K562 (cell line): Measurements from ENCODE around the gene KSR2. TPM values are rescaled to one million over a fixed set of nuclear protein-coding genes. Genes with fewer than 3 reads are reported as not detected.

Source experiments
- ATAC-seq: fragments of 200-7000 bp; cut with Tn5 transposase; 3 replicates; pipeline ENCODE4 v1.9.1; 2020; ENCODE audit warnings: moderate library complexity
- BruUV-seq: library from RNA; stranded (reverse); fragments of 400-500 nt; replicated peaks from 2 replicates; lab custom pipeline; 2021; lab: Mats Ljungman, UMichigan
- CTCF ChIA-PET: fragments of 300-600 bp; formaldehyde crosslinking; extraction: SDS; loops from one replicate; lab custom pipeline; 2021; ENCODE audit warnings: low intra/inter-chr PET ratio; lab: Yijun Ruan, JAX
- POLR2A ChIA-PET: fragments of 300-600, 350-650 bp; sonication (Branson Sonifier 250); formaldehyde crosslinking; extraction: SDS; loops from one replicate; lab custom pipeline; 2021; ENCODE audit warnings: antibody characterized with exemption, inconsistent platforms; lab: Yijun Ruan, JAX
- DNase-seq, 4 experiments: peaks; one replicate each; pipeline versions ENCODE4 v3.0.0 to v3.0.0-alpha.2; 2011 to 2018; ENCODE audit warnings: low spot score in 3 of 4, mixed read lengths in 3 of 4; ENCODE audit errors: extremely low read depth in 1 of 4
- FAIRE-seq: peaks from 2 replicates; lab custom pipeline; 2011; peaks lifted over from hg19 to GRCh38; lab: Jason Lieb, UNC
- H2AFZ ChIP-seq: 2 replicates; pipeline ENCODE4 v1.6.0; 2011; ENCODE audit warnings: low read depth, low read length, control low read depth, inconsistent platforms
- H3K27ac ChIP-seq: fragments of 200-600 bp; 3 replicates; pipeline ENCODE4 v1.8.0; 2011; ENCODE audit warnings: low read depth, mild to moderate bottlenecking, control low read depth, inconsistent platforms, low read length, moderate library complexity, mixed read lengths; ENCODE audit errors: extremely low read depth
- H3K27me3 ChIP-seq, 2 experiments: fragments of 300-600 bp in 1 of 2; 2 replicates in 1 of 2; 3 replicates in 1 of 2; pipeline versions ENCODE4 v1.6.0 to v1.8.0; 2011; ENCODE audit warnings: inconsistent platforms in 2 of 2, low read length in 2 of 2, mild to moderate bottlenecking in 1 of 2, mixed read lengths in 1 of 2, moderate library complexity in 1 of 2; ENCODE audit not compliant: control insufficient read depth in 2 of 2, insufficient read depth in 2 of 2
- H3K36me3 ChIP-seq: fragments of 300-600 bp; 3 replicates; pipeline ENCODE4 v1.8.0; 2011; ENCODE audit warnings: mild to moderate bottlenecking, low read length, inconsistent platforms; ENCODE audit not compliant: control insufficient read depth, insufficient read depth
- H3K4me1 ChIP-seq, 2 experiments: fragments of 200-600 bp in 1 of 2; replicated peaks in 1 of 2; 2 replicates in 1 of 2; 3 replicates in 1 of 2; pipeline versions ENCODE4 v1.5.1 to v1.8.0; 2011; ENCODE audit warnings: inconsistent platforms in 2 of 2, low read length in 2 of 2, mild to moderate bottlenecking in 1 of 2, mixed read lengths in 1 of 2, moderate library complexity in 1 of 2; ENCODE audit not compliant: control insufficient read depth in 2 of 2, insufficient read depth in 2 of 2
- H3K4me2 ChIP-seq: 2 replicates; pipeline ENCODE4 v1.6.1; 2011; ENCODE audit warnings: low read length, control low read depth, inconsistent platforms, mixed read lengths; ENCODE audit not compliant: insufficient read depth
- H3K4me3 ChIP-seq: fragments of 200-600 bp; sonication (generic), shearing (Covaris generic); 2 replicates; pipeline ENCODE4 v1.5.1; 2016; ENCODE audit warnings: control low read depth, inconsistent platforms
- H3K79me2 ChIP-seq: fragments of 200-600 bp; 3 replicates; pipeline ENCODE4 v1.8.0; 2011; ENCODE audit warnings: low read length, inconsistent platforms; ENCODE audit not compliant: control insufficient read depth, insufficient read depth
- H3K9ac ChIP-seq, 2 experiments: 2 replicates each; pipeline versions ENCODE4 v1.6.0 to v1.6.1; 2011; ENCODE audit warnings: low read depth in 2 of 2, low read length in 2 of 2, control low read depth in 1 of 2, inconsistent platforms in 1 of 2, mild to moderate bottlenecking in 1 of 2, mixed read lengths in 1 of 2; ENCODE audit not compliant: insufficient read depth in 1 of 2
- H3K9me1 ChIP-seq: one replicate; pipeline ENCODE4 v1.6.0; 2011; ENCODE audit warnings: inconsistent platforms, mild to moderate bottlenecking, low read length, moderate library complexity; ENCODE audit not compliant: control insufficient read depth, insufficient read depth
- H3K9me3 ChIP-seq: replicated peaks from 2 replicates; pipeline ENCODE4 v1.5.1; 2011; ENCODE audit warnings: low read depth, low read length, inconsistent platforms; ENCODE audit not compliant: control insufficient read depth, insufficient read depth
- H4K20me1 ChIP-seq: replicated peaks from 2 replicates; pipeline ENCODE4 v1.6.1; 2011; ENCODE audit warnings: low read length, inconsistent platforms, mixed read lengths; ENCODE audit not compliant: control insufficient read depth, insufficient read depth
- CBFA2T2 ChIP-seq: fragments of 450-650 bp; conservative IDR thresholded peaks from 2 replicates; pipeline ENCODE4 v1.6.1; 2017; ENCODE audit warnings: mild to moderate bottlenecking
- CHD4 ChIP-seq: fragments of 200-600 bp; sonication (generic); IDR thresholded peaks from 3 replicates; pipeline ENCODE4 v1.6.1; 2012; ENCODE audit warnings: low read depth, mild to moderate bottlenecking, mixed read lengths, low read length, inconsistent platforms; ENCODE audit not compliant: insufficient read depth, insufficient replicate concordance, poor library complexity, severe bottlenecking
- CXXC5 ChIP-seq: fragments of 250-450 bp; sonication (Bioruptor Pico); IDR thresholded peaks from 2 replicates; pipeline ENCODE4 v1.8.0; 2022; ENCODE audit warnings: inconsistent platforms, mild to moderate bottlenecking, moderate library complexity
- EP300 ChIP-seq: IDR thresholded peaks from 2 replicates; pipeline ENCODE4 v1.6.1; 2012; ENCODE audit warnings: low read length, improper control_type of control experiment
- ETS2 ChIP-seq: IDR thresholded peaks from 2 replicates; pipeline ENCODE4 v1.6.1; 2016; ENCODE audit warnings: borderline replicate concordance, missing genetic modification characterization, mild to moderate bottlenecking, moderate library complexity, missing compliant biosample characterization; ENCODE audit not compliant: poor library complexity, severe bottlenecking
- LARP7 ChIP-seq: fragments of 450-650 bp; IDR thresholded peaks from 2 replicates; pipeline ENCODE4 v1.6.1; 2016
- MBD1 ChIP-seq: fragments of 250-450 bp; sonication (Bioruptor Pico); IDR thresholded peaks from 2 replicates; pipeline ENCODE4 v1.8.0; 2022; ENCODE audit warnings: inconsistent platforms
- NFRKB ChIP-seq: fragments of 450-650 bp; IDR thresholded peaks from 2 replicates; pipeline ENCODE4 v1.6.1; 2016; ENCODE audit warnings: low read depth
- NFYB ChIP-seq: IDR thresholded peaks from 2 replicates; pipeline ENCODE4 v1.6.1; 2011; ENCODE audit warnings: mild to moderate bottlenecking, moderate library complexity; ENCODE audit not compliant: insufficient read length; ENCODE audit errors: extremely low read depth
- NR3C1 ChIP-seq: sonication (generic); formaldehyde crosslinking; IDR thresholded peaks from 2 replicates; pipeline ENCODE4 v1.8.1; 2022; ENCODE audit warnings: missing genetic modification reagents
- PTRF ChIP-seq: fragments of 450-650 bp; IDR thresholded peaks from 2 replicates; pipeline ENCODE4 v1.6.1; 2016; ENCODE audit warnings: mild to moderate bottlenecking, missing genetic modification characterization, missing compliant biosample characterization
- SPI1 ChIP-seq: IDR thresholded peaks from 2 replicates; pipeline ENCODE4 v1.6.1; 2011; ENCODE audit warnings: low read depth, low read length, control low read depth, borderline replicate concordance
- SRSF9 ChIP-seq: fragments of 200-400 bp; formaldehyde crosslinking; IDR thresholded peaks from 2 replicates; pipeline ENCODE4 v1.6.1; 2017; ENCODE audit warnings: low read depth, low read length, borderline replicate concordance
- ZNF347 ChIP-seq: fragments of 450-650 bp; formaldehyde crosslinking; IDR thresholded peaks from 2 replicates; pipeline ENCODE4 v1.4.0; 2020; ENCODE audit warnings: low read depth, mild to moderate bottlenecking, moderate library complexity
- ZNF507 ChIP-seq: conservative IDR thresholded peaks from 2 replicates; pipeline ENCODE4 v1.6.1; 2017; ENCODE audit warnings: missing genetic modification characterization, missing compliant biosample characterization
- WGBS: fragments of 100-300 bp; shearing (Covaris generic); methylation state at CpG from one replicate; pipeline ENCODE4 v1.1.6; 2016; ENCODE audit warnings: low coverage, mixed read lengths; ENCODE audit not compliant: insufficient coverage; ENCODE audit errors: missing lambda C conversion rate; 5-methylcytosine and 5-hydroxymethylcytosine counted together
- in situ Hi-C: fragments of 300-500 bp; cut with MboI; formaldehyde crosslinking; loops from 4 replicates; pipeline ENCODE4 v1.15.0; 2018; ENCODE audit warnings: inconsistent platforms, mixed read lengths
- intact Hi-C: fragments of 100-400 bp; cut with micrococcal nuclease; formaldehyde crosslinking; loops from 2 replicates; pipeline ENCODE4 v1.14.2; 2022
- polyA plus RNA-seq, 8 experiments: library from polyadenylated mRNA; depleted of rRNA in 4 of 8; stranded (reverse) in 5 of 8; unstranded in 3 of 8; fragments of >200 nt; fragmentation: Nextera tagmentation in 2 of 8; fragmentation: Illumina TruSeq in 1 of 8; extraction: Ambion mirVana in 2 of 8; extraction: Trizol in 1 of 8; gene quantifications; 2 replicates each; pipeline versions ENCODE4 v1.2.1 to v1.2.3, GENCODE V29; 2011 to 2014; ENCODE audit warnings: inconsistent platforms in 1 of 8, missing spikeins in 1 of 8
- total RNA-seq, 7 experiments: library from RNA; depleted of rRNA in 6 of 7; stranded (reverse); fragments of >200 nt in 6 of 7; fragmentation: Illumina TruSeq in 2 of 7; extraction: Trizol in 2 of 7; gene quantifications; 2 replicates each; pipeline versions ENCODE4 v1.2.1 to v1.2.3, GENCODE V29; 2011 to 2021; ENCODE audit warnings: low replicate concordance in 1 of 7
- TF ChIP-seq, protein P1 (sequence below): conservative IDR thresholded peaks from 2 replicates; pipeline ENCODE4 v1.6.1; 2011; ENCODE audit warnings: low read depth, mild to moderate bottlenecking, low read length; ENCODE audit not compliant: control insufficient read depth
- TF ChIP-seq, protein P2 (sequence below): sonication (generic); formaldehyde crosslinking; IDR thresholded peaks from 2 replicates; pipeline ENCODE4 v1.8.1; 2023; ENCODE audit warnings: mild to moderate bottlenecking, missing genetic modification reagents

KSR2 gene
- total and polyA plus RNA-seq, 9 of the 15 experiments (the other 6 are each of a cell fraction or from before 2014, with no cell fraction given), result not detected

DNA sequence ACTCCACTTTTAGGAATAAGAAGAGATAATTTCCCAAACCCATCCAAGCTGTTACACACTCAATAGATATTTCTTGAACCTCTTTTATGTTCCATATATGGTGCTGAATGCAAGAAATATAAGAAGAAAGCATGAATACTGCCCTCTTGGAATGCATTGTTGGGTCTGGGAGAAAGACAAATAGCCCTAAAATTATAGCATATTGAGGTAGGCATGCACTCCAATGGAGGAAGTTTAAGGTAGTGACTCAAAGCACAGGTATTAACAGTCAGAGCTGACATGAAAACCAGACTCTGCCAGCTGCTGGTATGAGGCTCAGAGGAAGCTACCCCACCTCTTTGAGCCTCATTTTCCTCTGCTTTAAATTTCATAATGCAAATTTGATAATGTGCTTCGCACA lies 346.0 kb downstream of the KSR2 start:
- Histone ChIP-seq H3K9me1 (no peaks in the 10 kb centered on the region), H2AFZ (no peak overlapping the region), H4K20me1 (no peaks in the 10 kb centered on the region), H3K27ac (no peak overlapping the region), H3K36me3 (no peaks in the 10 kb centered on the region), H3K79me2 (no peaks in the 10 kb centered on the region), H3K4me2 (no peak overlapping the region), H3K4me3 (no peak overlapping the region), H3K9ac (no peak overlapping the region), H3K27me3 (no peaks in the 10 kb centered on the region), H3K4me1 (no peaks in the 10 kb centered on the region), H3K9me3 (no peaks in the 10 kb centered on the region)
- BruUV-seq, result no TSS peak
- in situ Hi-C loops (no loop called here), intact Hi-C loops (no loop called here)
- no peak for DNase-seq
- 0% methylated on average over 1 of the region's 1 CpG for WGBS
- ATAC-seq, result no peak
- CTCF ChIA-PET, result no interaction called here
- POLR2A ChIA-PET, result no interaction called here
- no peak for FAIRE-seq
- no peak for TF ChIP-seq ZNF507 (tag)
- TF ChIP-seq NFRKB, result no peak
- TF ChIP-seq NR3C1 (CRISPR knock-in tag), result no peak
- TF ChIP-seq SPI1, result no peak
- TF ChIP-seq CXXC5, result no peak
- TF ChIP-seq, protein P1, sequence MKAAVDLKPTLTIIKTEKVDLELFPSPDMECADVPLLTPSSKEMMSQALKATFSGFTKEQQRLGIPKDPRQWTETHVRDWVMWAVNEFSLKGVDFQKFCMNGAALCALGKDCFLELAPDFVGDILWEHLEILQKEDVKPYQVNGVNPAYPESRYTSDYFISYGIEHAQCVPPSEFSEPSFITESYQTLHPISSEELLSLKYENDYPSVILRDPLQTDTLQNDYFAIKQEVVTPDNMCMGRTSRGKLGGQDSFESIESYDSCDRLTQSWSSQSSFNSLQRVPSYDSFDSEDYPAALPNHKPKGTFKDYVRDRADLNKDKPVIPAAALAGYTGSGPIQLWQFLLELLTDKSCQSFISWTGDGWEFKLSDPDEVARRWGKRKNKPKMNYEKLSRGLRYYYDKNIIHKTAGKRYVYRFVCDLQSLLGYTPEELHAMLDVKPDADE, result no peak
- no peak for TF ChIP-seq SRSF9
- no peak for TF ChIP-seq CBFA2T2
- TF ChIP-seq MBD1 (CRISPR knock-in tag), result no peak
- TF ChIP-seq ETS2 (tag), result no peak
- no peak for TF ChIP-seq NFYB
- no peak for TF ChIP-seq ZNF347 (CRISPR knock-in tag)
- TF ChIP-seq PTRF (tag), result no peak
- no peak for TF ChIP-seq CHD4
- TF ChIP-seq, protein P2, sequence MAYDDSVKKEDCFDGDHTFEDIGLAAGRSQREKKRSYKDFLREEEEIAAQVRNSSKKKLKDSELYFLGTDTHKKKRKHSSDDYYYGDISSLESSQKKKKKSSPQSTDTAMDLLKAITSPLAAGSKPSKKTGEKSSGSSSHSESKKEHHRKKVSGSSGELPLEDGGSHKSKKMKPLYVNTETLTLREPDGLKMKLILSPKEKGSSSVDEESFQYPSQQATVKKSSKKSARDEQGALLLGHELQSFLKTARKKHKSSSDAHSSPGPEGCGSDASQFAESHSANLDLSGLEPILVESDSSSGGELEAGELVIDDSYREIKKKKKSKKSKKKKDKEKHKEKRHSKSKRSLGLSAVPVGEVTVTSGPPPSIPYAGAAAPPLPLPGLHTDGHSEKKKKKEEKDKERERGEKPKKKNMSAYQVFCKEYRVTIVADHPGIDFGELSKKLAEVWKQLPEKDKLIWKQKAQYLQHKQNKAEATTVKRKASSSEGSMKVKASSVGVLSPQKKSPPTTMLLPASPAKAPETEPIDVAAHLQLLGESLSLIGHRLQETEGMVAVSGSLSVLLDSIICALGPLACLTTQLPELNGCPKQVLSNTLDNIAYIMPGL (CRISPR knock-in tag), result no peak
- no peak for TF ChIP-seq LARP7
- no peak for TF ChIP-seq EP300
